ENCODE results near the gene RAB8A. TPM values are rescaled to one million over a fixed set of nuclear protein-coding genes. Genes with fewer than 3 reads are reported as not detected.

Gene RAB8A
- total RNA-seq, 1 experiment from 2014 or later: 103 TPM

GRCh38 chr19:16106121-16106520, 5.6 kb upstream of the RAB8A start:
- H3K9ac ChIP-seq (ENCODE audit: extremely low read depth, insufficient read length, low read length): no peak overlapping the region
- H4K91ac ChIP-seq (ENCODE audit: insufficient read length, low read depth, low read length): no peak overlapping the region
- H3K4me2 ChIP-seq (ENCODE audit: insufficient read depth, insufficient read length, low read length): no peak overlapping the region
- no peaks in the 10 kb centered on the region for H3K27me3 ChIP-seq (ENCODE audit: insufficient read depth, low read length)
- H3K79me1 ChIP-seq (ENCODE audit: insufficient read depth, low read depth, low read length, poor library complexity, severe bottlenecking): no peaks in the 10 kb centered on the region
- H3K9me3 Mint-ChIP-seq: no peaks in the 10 kb centered on the region
- H2BK5ac ChIP-seq (ENCODE audit: insufficient read length, low read length): no peak overlapping the region
- no peak overlapping the region for H2AFZ ChIP-seq (ENCODE audit: low read length)
- no peaks in the 10 kb centered on the region for H3K9me3 ChIP-seq (ENCODE audit: control insufficient read depth, low read depth, low read length)
- no peaks in the 10 kb centered on the region for H4K20me1 ChIP-seq (ENCODE audit: control insufficient read depth, insufficient read depth, insufficient read length)
- no peak overlapping the region for H3K18ac ChIP-seq (ENCODE audit: insufficient read length, low read depth, low read length)
- no peak overlapping the region for H2AK5ac ChIP-seq (ENCODE audit: insufficient read length, low read length)
- WGBS (ENCODE audit: extremely low coverage, insufficient read length, low lambda C conversion rate): no CpG with 5 or more reads among the region's 3 CpGs
- H3K4me1 ChIP-seq (ENCODE audit: insufficient read depth, low read length): no peaks in the 10 kb centered on the region
- H3K27ac Mint-ChIP-seq: peak overlapping the region; percentile 32 to 54 (median 44); a peak in 3 of 7 replicates
- H3K4me1 Mint-ChIP-seq: peaks cover 7 to 17% of the 10 kb centered on the region in 2 experiments
- H2BK15ac ChIP-seq (ENCODE audit: low read depth, low read length): no peak overlapping the region
- H2BK20ac ChIP-seq (ENCODE audit: low read depth, low read length, poor library complexity, severe bottlenecking): no peak overlapping the region
- H3K79me2 ChIP-seq (ENCODE audit: insufficient read depth, low read length): no peaks in the 10 kb centered on the region
- H3K36me3 Mint-ChIP-seq (ENCODE audit: insufficient read depth in 1 of 3, low read depth in 3 of 3): peaks cover 11 to 26% (median 22%) of the 10 kb centered on the region in 3 experiments; a peak in 6 of 7 replicates
- no peak overlapping the region for H4K5ac ChIP-seq (ENCODE audit: insufficient read length, low read depth, low read length)
- no peak for DNase-seq
- TF ChIP-seq CTCF (conservative IDR thresholded peaks at IDR 0.05): no peak
- no peak overlapping the region for H3K14ac ChIP-seq (ENCODE audit: insufficient read depth, low read length)
- no peak overlapping the region for H3K56ac ChIP-seq (ENCODE audit: insufficient read length, low read depth, low read length)
- no peaks in the 10 kb centered on the region for H3K27me3 Mint-ChIP-seq (ENCODE audit: low read depth)
- H2BK120ac ChIP-seq (ENCODE audit: low read depth, low read length, poor library complexity, severe bottlenecking): no peak overlapping the region
- no peak overlapping the region for H3T11ph ChIP-seq (ENCODE audit: low read length)
- H3K4ac ChIP-seq (ENCODE audit: low read depth, low read length): no peak overlapping the region
- H3K27ac ChIP-seq (ENCODE audit: insufficient read length, low read depth, low read length): no peak overlapping the region
- no peak overlapping the region for H2BK12ac ChIP-seq (ENCODE audit: insufficient read length, low read depth, low read length)
- no peak overlapping the region for H3K4me3 Mint-ChIP-seq
- H3K23ac ChIP-seq (ENCODE audit: insufficient read length, low read depth, low read length): no peak overlapping the region
- H4K8ac ChIP-seq (replicated peaks; ENCODE audit: insufficient read length, low read depth, low read length): no peak overlapping the region
- H3K23me2 ChIP-seq (ENCODE audit: insufficient read length, low read depth, low read length, poor library complexity, severe bottlenecking): peaks cover 3% of the 10 kb centered on the region

Measured in H9 (cell line).